ENCODE data around the gene PTPRT. TPM values are rescaled to one million over a fixed set of nuclear protein-coding genes. Genes with fewer than 3 reads are reported as not detected.

The PTPRT gene
- total and polyA plus RNA-seq, 2 experiments from 2014 or later: not detected

- DNase-seq (ENCODE audit: low spot score) (no peak), ATAC-seq (no peak)
- TF ChIP-seq NANOG (IDR thresholded peaks at IDR 0.05; ENCODE audit: borderline replicate concordance): no peak
- TF ChIP-seq ZNF462 (CRISPR knock-in tag; IDR thresholded peaks at IDR 0.05): no peak
- TF ChIP-seq ZNF114 (CRISPR knock-in tag; IDR thresholded peaks at IDR 0.05): no peak
- TF ChIP-seq CREB1 (CRISPR knock-in tag; IDR thresholded peaks at IDR 0.05; ENCODE audit: low read depth): no peak
- TF ChIP-seq EZH2phosphoT487 (IDR thresholded peaks at IDR 0.05; ENCODE audit: unreplicated experiment): no peak
- no peak for TF ChIP-seq REST (IDR thresholded peaks at IDR 0.05; ENCODE audit: unreplicated experiment)
- no peak for TF ChIP-seq CTCF (conservative IDR thresholded peaks at IDR 0.05; ENCODE audit: low read depth in 2 of 2)
- TF ChIP-seq EZH2 (IDR thresholded peaks at IDR 0.05; ENCODE audit: low read depth, unreplicated experiment): no peak
- no peak for TF ChIP-seq STAT1 (IDR thresholded peaks at IDR 0.05; ENCODE audit: unreplicated experiment)
- no peak for TF ChIP-seq ETS1 (IDR thresholded peaks at IDR 0.05)
- TF ChIP-seq POLR2AphosphoS5 (IDR thresholded peaks at IDR 0.05; ENCODE audit: low read depth): no peak
- no peak for TF ChIP-seq ZNF331 (CRISPR knock-in tag; IDR thresholded peaks at IDR 0.05; ENCODE audit: low read depth)
- no peak for TF ChIP-seq JUNB (IDR thresholded peaks at IDR 0.05; ENCODE audit: unreplicated experiment)
- Histone ChIP-seq H3K27me3 (ENCODE audit: insufficient read depth) (no peaks in the 10 kb centered on the region), H3K4me1 (ENCODE audit: insufficient read depth) (no peaks in the 10 kb centered on the region), H3F3A (replicated peaks; ENCODE audit: low read depth) (no peaks in the 10 kb centered on the region), H3K79me2 (replicated peaks; ENCODE audit: insufficient read depth) (no peaks in the 10 kb centered on the region), H3K4me3 (no peak overlapping the region; the same call in 1 of the 2 replicates), H3K4me2 (no peak overlapping the region), H3K36me3 (ENCODE audit: insufficient read depth) (no peaks in the 10 kb centered on the region), H3K27ac (ENCODE audit: low read depth) (no peak overlapping the region), H4K20me1 (replicated peaks; ENCODE audit: insufficient read depth) (no peaks in the 10 kb centered on the region), H2AFZ (no peak overlapping the region), H3K9me2 (ENCODE audit: insufficient read depth) (no peaks in the 10 kb centered on the region)
- Mint-ChIP-seq H3K4me3 (no peak overlapping the region), H3K9me3 (peaks cover 99% of the 10 kb centered on the region), H3K4me1 (no peaks in the 10 kb centered on the region), H3K27me3 (ENCODE audit: insufficient read depth, low read depth, poor library complexity) (no peaks in the 10 kb centered on the region), H3K36me3 (ENCODE audit: low read depth) (peaks cover 41% of the 10 kb centered on the region), H3K27ac (no peak overlapping the region)
Observed at GRCh38 chr20:42258564-42259302, 931.0 kb downstream of the PTPRT start.
